ELF-1 (cell line): ENCODE results near the gene UBTD2.
"Not testable (repeated sequence)": the region's sequence is repeated elsewhere in the genome, so short reads cannot be mapped to it uniquely, and the experiment has no call there.

Experiments used
- DNase-seq: peaks from one replicate; pipeline ENCODE4 v3.0.0-alpha.2; 2016; ENCODE audit warnings: low read depth, low spot score

The UBTD2 gene

GRCh38 chr5:172283020-172283861 lies at the start of gene UBTD2:
TSS of gene UBTD2 (minus strand) at chr5:172283764. CDS start at chr5:172283665, 99 bp downstream.
- peak; percentile 85 for DNase-seq

GRCh38 chr5:172326901-172327300 lies 43.3 kb upstream of the UBTD2 start:
- not testable (repeated sequence) for DNase-seq

GRCh38 chr5:172325452-172325851 lies 41.9 kb upstream of the UBTD2 start:
- no peak for DNase-seq

- DNase-seq = no peak
Measured at GRCh38 chr5:172322028-172322965, 38.7 kb upstream of the UBTD2 start.

- DNase-seq = peak; percentile 10
Measured at GRCh38 chr5:172321593-172321992, 38.0 kb upstream of the UBTD2 start.

GRCh38 chr5:172319708-172320441 lies 36.3 kb upstream of the UBTD2 start:
- no peak for DNase-seq

- no peak for DNase-seq
Measured at GRCh38 chr5:172315587-172316493, 32.3 kb upstream of the UBTD2 start.

GRCh38 chr5:172313915-172314314 lies 30.4 kb upstream of the UBTD2 start:
- DNase-seq = no peak

- DNase-seq = no peak
Measured at GRCh38 chr5:172312286-172312685, 28.7 kb upstream of the UBTD2 start.

GRCh38 chr5:172311605-172312004 lies 28.0 kb upstream of the UBTD2 start:
- no peak for DNase-seq

GRCh38 chr5:172311026-172311425 lies 27.5 kb upstream of the UBTD2 start:
- DNase-seq = no peak

GRCh38 chr5:172305380-172305779 lies 21.8 kb upstream of the UBTD2 start:
- DNase-seq = no peak

GRCh38 chr5:172303572-172304335 lies 20.2 kb upstream of the UBTD2 start:
- no peak for DNase-seq

- no peak for DNase-seq
Measured at GRCh38 chr5:172303162-172303561, 19.6 kb upstream of the UBTD2 start.

- no peak for DNase-seq
Measured at GRCh38 chr5:172302047-172302710, 18.6 kb upstream of the UBTD2 start.

- DNase-seq = peak; percentile 17
Measured at GRCh38 chr5:172299916-172300439, 16.4 kb upstream of the UBTD2 start.

GRCh38 chr5:172294831-172295230 lies 11.3 kb upstream of the UBTD2 start:
- DNase-seq = no peak

- no peak for DNase-seq
Measured at GRCh38 chr5:172293745-172294342, 10.3 kb upstream of the UBTD2 start.
